ENCODE results near the gene TRPV6.

- no peak for TF ChIP-seq POLR2AphosphoS5 (IDR thresholded peaks at IDR 0.05)
- TF ChIP-seq CTCF (IDR thresholded peaks at IDR 0.05) = no peak
Observed at GRCh38 chr7:142869434-142869833, 16.1 kb downstream of the TRPV6 start.
